Right ventricle myocardium inferior (tissue), 1 donor: Measurements from ENCODE around the gene PLAGL2. TPM values are rescaled to one million over a fixed set of nuclear protein-coding genes. Genes with fewer than 3 reads are reported as not detected.
"Not testable (repeated sequence)": the region's sequence is repeated elsewhere in the genome, so short reads cannot be mapped to it uniquely, and the experiment has no call there.

ENCODE experiments used
- ATAC-seq: fragments of 200-7000 bp; cut with Tn5 transposase; one replicate; pipeline ENCODE4 v1.9.1; 2020; ENCODE audit warnings: mild to moderate bottlenecking, moderate library complexity
- DNase-seq: peaks from one replicate; pipeline ENCODE4 v3.0.0; 2021; ENCODE audit errors: missing footprints
- intact Hi-C: fragments of 100-400 bp; cut with DNase I; formaldehyde crosslinking; loops from one replicate; pipeline ENCODE4 v1.11.0; 2022
- long read RNA-seq: library from polyadenylated mRNA; unstranded; transcript quantifications from one replicate; pipeline ENCODE4 v2.0.0, GENCODE V29; 2021
- total RNA-seq: library from RNA; stranded (reverse); fragmentation: NEBNext Ultra II Directional; extraction: Animal tissue kit (Norgen Biotek cat#: 25700); gene quantifications from one replicate; pipeline ENCODE4 v1.2.1, GENCODE V29; 2021
- donor health status: DM: no; HTN: yes; CAD: no; lungs with severe emphysema.

The PLAGL2 gene
- 6.0 TPM for total RNA-seq
- long read RNA-seq, partial matches to known transcripts: 0 of 1 reads
- long read RNA-seq, other reads (novel, unspliced or antisense): 1 of 1 reads

GRCh38 chr20:32207626-32208498, at the start of gene PLAGL2, which contains the start of gene POFUT1:
PLAGL2 (minus strand) TSS chr20:32207743; CDS start chr20:32202178, 5,565 bp downstream.
POFUT1 (plus strand) TSS chr20:32207880; CDS start chr20:32207942, 62 bp downstream.
- peak; percentile 98 for ATAC-seq
- intact Hi-C loops: loop anchor here (5.0 kb wide), 4 partner anchors 74 to 149 kb away; partner anchors contain the start of gene ASXL1

DNA sequence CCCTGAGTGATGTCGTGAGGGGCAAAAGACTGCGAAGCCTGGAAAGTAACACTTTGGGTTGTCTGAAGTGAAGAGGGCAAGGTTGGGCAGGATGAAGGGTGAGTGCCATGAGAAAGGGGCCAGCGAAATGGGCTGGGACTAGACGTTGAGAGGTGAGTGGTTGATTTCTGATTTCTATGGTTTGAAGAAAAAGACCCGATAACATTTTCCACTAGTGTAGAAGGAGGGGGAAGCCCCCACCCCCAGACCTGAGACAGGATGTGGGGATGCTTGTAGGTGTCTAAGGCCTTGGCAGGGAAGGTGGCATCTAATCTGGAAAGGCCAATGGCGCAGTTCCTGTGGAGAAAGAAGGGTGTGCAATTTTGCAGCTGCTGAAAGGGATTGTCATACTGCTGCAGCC, 44.6 kb upstream of the PLAGL2 start:
- DNase-seq (no peak), ATAC-seq (no peak)
- intact Hi-C loops: no loop called here

More at GRCh38 chr20:32207626-32208498, at the start of gene PLAGL2, which contains the start of gene POFUT1:
- peak; percentile 96 for DNase-seq

- intact Hi-C loops: no loop called here
- DNase-seq: no peak
- ATAC-seq: no peak
These were observed 43.9 kb upstream of the PLAGL2 start for GRCh38 chr20:32251470-32251869.

DNA sequence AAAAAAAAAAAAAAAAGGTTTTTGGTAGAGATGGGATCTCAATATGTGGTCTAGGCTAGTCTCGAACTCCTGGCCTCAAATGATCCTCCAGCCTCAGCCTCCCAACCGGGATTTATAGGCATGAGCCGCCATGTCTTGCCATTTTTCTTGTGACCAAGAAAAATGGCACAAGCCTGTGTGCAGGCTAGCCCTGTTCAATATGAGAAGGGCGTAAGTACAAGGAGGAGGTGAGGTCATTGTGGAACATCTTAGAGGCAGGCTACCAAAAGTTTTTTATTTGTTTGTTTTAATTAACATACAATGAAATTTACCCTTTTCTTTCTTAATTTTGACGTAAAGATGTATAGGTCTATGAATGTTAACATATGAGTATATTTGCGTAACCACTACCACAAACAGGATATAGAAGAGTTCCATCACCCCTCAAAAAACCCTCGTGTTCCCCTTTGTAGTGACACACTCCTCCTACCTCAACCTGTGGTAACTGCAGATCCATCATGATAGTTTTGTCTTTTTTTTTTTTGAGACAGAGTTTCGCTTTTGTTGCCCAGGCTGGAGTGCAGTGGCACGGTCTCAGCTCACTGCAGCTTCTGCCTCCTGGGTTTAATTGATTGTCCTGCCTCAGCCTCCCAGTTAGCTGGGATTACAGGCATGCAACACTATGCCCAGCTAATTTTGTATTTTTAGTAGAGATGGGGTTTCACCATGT, 41.6 kb upstream of the PLAGL2 start:
- DNase-seq (no peak), ATAC-seq (no peak)
- intact Hi-C loops: no loop called here

DNA sequence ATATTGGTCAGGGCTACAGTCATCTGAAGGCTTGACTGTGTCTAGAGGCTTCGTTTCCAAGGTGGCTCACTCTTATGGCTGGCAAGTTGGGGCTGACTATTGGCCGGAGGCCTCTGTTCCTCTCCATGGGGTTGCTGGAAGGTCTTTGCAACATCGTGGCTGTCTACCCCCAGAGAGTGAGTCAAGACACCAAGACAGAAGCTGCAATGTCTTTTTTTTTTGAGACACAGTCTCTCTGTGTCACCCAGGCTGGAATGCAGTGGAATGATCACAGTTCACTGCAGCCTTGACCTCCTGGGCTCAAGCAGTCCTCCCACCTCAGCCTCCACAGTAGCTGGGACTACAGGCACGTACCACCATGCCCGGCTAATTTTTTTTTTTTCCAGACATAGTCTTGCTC, 40.5 kb upstream of the PLAGL2 start:
- DNase-seq: no peak
- ATAC-seq: no peak
- intact Hi-C loops: no loop called here

DNA sequence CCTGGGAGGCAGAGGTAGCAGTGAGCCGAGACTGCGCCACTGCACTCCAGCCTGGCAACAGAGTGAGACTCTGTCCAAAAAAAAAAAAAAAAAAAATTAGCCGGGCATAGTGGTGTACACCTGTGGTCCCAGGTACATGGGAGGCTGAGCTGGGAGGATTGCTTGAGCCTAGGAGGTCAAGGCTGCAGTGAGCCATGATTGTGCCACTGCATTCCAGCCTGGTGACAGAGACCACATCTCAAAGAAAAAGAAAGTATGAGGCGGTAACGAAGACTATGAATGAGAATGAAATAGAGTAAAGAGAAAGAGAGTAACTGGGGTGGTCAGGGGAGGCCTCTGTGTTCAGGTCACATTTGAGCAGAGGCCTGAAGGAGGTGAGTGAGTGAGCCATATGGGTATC, 38.7 kb upstream of the PLAGL2 start:
- DNase-seq, intact Hi-C loops, ATAC-seq: not testable (repeated sequence)

GRCh38 chr20:32244959-32245358, 37.4 kb upstream of the PLAGL2 start:
- no peak for ATAC-seq
- no peak for DNase-seq
- intact Hi-C loops: no loop called here

GRCh38 chr20:32244150-32244823, 36.7 kb upstream of the PLAGL2 start:
- ATAC-seq (no peak), DNase-seq (no peak)
- intact Hi-C loops: no loop called here

- intact Hi-C loops: no loop called here
- ATAC-seq (no peak), DNase-seq (no peak)
These were observed 34.3 kb upstream of the PLAGL2 start for GRCh38 chr20:32241807-32242206.

DNA sequence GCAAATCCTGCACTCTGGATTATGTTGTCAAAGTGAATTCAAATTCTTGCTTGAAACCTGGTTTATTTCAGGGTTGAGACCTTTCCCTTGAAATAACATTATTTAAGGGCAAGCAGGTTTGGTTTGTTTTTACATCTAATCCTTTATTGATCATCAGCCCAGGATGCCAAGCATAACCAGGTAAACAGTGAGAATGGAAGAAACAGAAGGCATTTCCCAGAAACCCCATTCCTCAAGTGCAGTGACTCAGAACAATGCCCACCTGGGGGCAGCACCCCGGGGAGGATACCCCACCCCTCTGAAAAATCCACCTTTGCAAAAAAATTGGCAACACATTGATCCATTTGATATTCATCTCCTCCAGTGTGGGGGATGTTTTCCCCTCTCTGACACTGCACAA, 32.7 kb upstream of the PLAGL2 start:
- intact Hi-C loops: no loop called here
- no peak for DNase-seq
- ATAC-seq: no peak

DNA sequence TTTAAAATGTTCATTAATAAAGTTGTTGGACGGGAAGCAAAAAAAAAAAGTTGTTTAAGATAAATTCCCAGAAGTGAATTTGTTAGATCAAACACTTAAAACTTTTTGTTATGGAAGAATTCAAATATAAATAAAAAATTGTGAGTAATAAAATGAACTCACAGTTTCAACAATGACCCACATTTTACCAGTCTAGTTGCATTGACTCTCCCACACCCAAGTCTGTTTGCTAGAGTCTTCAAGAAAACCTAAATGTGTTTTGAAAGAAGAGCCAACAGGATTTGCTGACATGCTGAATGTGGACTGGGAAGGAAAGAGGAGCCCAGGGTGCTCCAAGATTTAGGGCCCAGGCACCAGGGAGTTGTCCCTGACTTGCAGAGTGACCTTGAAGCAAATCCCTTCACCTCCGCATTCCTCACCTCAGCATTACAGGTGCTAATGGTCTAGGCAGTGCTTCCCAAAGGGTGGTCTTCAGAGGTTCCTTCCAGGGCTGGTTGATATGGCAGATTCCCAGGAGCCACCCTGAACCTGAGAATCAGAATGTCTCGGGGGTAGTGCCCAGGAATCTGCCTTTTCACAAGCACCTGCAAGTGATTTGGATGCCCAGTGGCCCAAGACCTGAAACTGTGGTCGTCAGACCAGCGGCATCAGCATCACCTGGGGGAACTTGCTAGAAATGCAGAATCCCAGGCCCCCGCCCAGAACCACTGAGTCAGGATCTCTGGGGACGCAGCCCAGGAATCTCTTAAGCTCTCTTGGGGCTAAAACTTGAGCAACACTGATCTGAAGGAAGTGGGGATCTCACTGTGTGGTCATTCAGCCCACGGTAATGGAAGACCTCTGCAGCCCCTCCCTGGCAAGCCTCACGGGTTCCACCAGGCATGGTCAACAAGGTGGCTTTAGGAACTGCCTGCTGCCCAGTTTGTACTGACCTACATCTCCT, 31.2 kb upstream of the PLAGL2 start:
- intact Hi-C loops: no loop called here
- no peak for ATAC-seq
- DNase-seq: no peak

DNA sequence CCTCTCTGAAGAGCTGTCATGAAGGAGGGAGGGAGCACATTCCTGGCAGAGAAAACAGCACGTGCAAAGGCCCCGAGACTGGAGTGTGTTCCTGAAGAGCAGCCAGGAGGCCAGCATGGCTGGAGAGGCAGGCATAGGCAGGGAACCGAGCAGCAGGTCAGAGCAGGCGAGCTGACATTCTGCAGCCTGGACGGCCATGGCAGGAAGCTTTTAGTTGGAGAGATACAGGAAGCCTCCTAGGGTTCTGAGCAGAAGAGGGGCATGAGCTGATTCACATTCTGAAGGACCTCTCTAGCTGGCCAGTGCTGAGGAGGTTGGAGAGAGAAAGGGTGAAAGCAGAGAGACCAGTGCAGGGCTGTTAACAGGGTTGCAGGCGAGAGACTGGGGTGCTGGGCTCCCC, 29.9 kb upstream of the PLAGL2 start:
- DNase-seq (no peak), ATAC-seq (no peak)
- intact Hi-C loops: no loop called here

- ATAC-seq (no peak), DNase-seq (no peak)
- intact Hi-C loops: no loop called here
These were observed 29.3 kb upstream of the PLAGL2 start for GRCh38 chr20:32236819-32237218.

GRCh38 chr20:32236048-32236533, 28.5 kb upstream of the PLAGL2 start:
- intact Hi-C loops: no loop called here
- ATAC-seq (no peak), DNase-seq (no peak)

- intact Hi-C loops: no loop called here
- ATAC-seq (no peak), DNase-seq (no peak)
These were observed 27.9 kb upstream of the PLAGL2 start for GRCh38 chr20:32235331-32236047.

GRCh38 chr20:32234135-32234808, 26.7 kb upstream of the PLAGL2 start:
- no peak for DNase-seq
- intact Hi-C loops: no loop called here
- ATAC-seq: no peak

GRCh38 chr20:32233286-32233685, 25.7 kb upstream of the PLAGL2 start:
- intact Hi-C loops: no loop called here
- no peak for ATAC-seq

More at GRCh38 chr20:32233286-32233685, 25.7 kb upstream of the PLAGL2 start:
- DNase-seq: no peak
